DOHH2 (cell line): ENCODE measurements around the gene TRAF5.

Experiments used
- CTCF ChIP-seq: fragments of 200-600 bp; sonication (generic); IDR thresholded peaks from one replicate; pipeline ENCODE4 v1.5.1; 2014; ENCODE audit warnings: antibody characterized with exemption, mild to moderate bottlenecking, low read depth, low read length; ENCODE audit not compliant: poor library complexity, severe bottlenecking
- EZH2phosphoT487 ChIP-seq: fragments of 200-600 bp; sonication (generic); IDR thresholded peaks from 2 replicates; pipeline ENCODE4 v1.6.1; 2017; ENCODE audit warnings: borderline replicate concordance, mild to moderate bottlenecking, antibody characterized with exemption, low read length, moderate library complexity, mixed read lengths

GRCh38 chr1:211333906-211334305 is 7.3 kb downstream of the TRAF5 start:
- TF ChIP-seq CTCF (no peak), EZH2phosphoT487 (no peak)
